ENCODE measurements around the gene GIPR. TPM values are rescaled to one million over a fixed set of nuclear protein-coding genes. Genes with fewer than 3 reads are reported as not detected.

Gene GIPR
- total and polyA plus RNA-seq, 2 of the 13 experiments (the other 11 are each of a cell fraction or from before 2014, with no cell fraction given): 0.15 to 1.2 TPM

GRCh38 chr19:45691516-45692186 is 23.6 kb downstream of the GIPR start, which contains the start of gene SNRPD2 (continued):
- TF ChIP-seq TEF (CRISPR knock-in tag; IDR thresholded peaks at IDR 0.05): no peak
- TF ChIP-seq ZBTB7A (CRISPR knock-in tag; IDR thresholded peaks at IDR 0.05): no peak
- TF ChIP-seq POLR2G (IDR thresholded peaks at IDR 0.05; ENCODE audit: low read depth, low read length): peak; percentile 92
- peak; percentile 42 for TF ChIP-seq YY1 (IDR thresholded peaks at IDR 0.05; ENCODE audit: insufficient read depth, insufficient replicate concordance, low read depth, low read length)
- no peak for TF ChIP-seq FOXJ3 (CRISPR knock-in tag; IDR thresholded peaks at IDR 0.05; ENCODE audit: borderline replicate concordance)
- no peak for TF ChIP-seq TFDP1 (CRISPR knock-in tag; IDR thresholded peaks at IDR 0.05; ENCODE audit: borderline replicate concordance)
- TF ChIP-seq SIN3B (IDR thresholded peaks at IDR 0.05; ENCODE audit: low read length): peak; percentile 89
- no peak for TF ChIP-seq MYPOP (CRISPR knock-in tag; IDR thresholded peaks at IDR 0.05)
- TF ChIP-seq KAT7 (CRISPR knock-in tag; IDR thresholded peaks at IDR 0.05; ENCODE audit: borderline replicate concordance): 0 out of 2 replicates have a peak, but pooled peaks have one; percentile 34
- TF ChIP-seq MYC (CRISPR knock-in tag; IDR thresholded peaks at IDR 0.05; ENCODE audit: borderline replicate concordance): peak; percentile 66; the same call in 1 of the 2 replicates
- TF ChIP-seq MZF1 (CRISPR knock-in tag; IDR thresholded peaks at IDR 0.05; ENCODE audit: borderline replicate concordance): no peak
- no peak for TF ChIP-seq ZNF282 (IDR thresholded peaks at IDR 0.05; ENCODE audit: partially characterized antibody)
- TF ChIP-seq ZNF180 (CRISPR knock-in tag; IDR thresholded peaks at IDR 0.05; ENCODE audit: borderline replicate concordance, low read depth): no peak
- TF ChIP-seq ZNF17 (CRISPR knock-in tag; IDR thresholded peaks at IDR 0.05): no peak
- 0 out of 2 replicates have a peak, but pooled peaks have one; percentile 25 for TF ChIP-seq RARG (CRISPR knock-in tag; IDR thresholded peaks at IDR 0.05; ENCODE audit: low read depth)
- 0 out of 2 replicates have a peak, but pooled peaks have one; percentile 29 for TF ChIP-seq HINFP (CRISPR knock-in tag; IDR thresholded peaks at IDR 0.05; ENCODE audit: low read depth)
- no peak for TF ChIP-seq ARID2 (CRISPR knock-in tag; IDR thresholded peaks at IDR 0.05; ENCODE audit: borderline replicate concordance)
- no peak for TF ChIP-seq ZNF710 (CRISPR knock-in tag; IDR thresholded peaks at IDR 0.05; ENCODE audit: borderline replicate concordance)
- TF ChIP-seq ZNF713 (CRISPR knock-in tag; IDR thresholded peaks at IDR 0.05): no peak
- TF ChIP-seq KLF15 (CRISPR knock-in tag; IDR thresholded peaks at IDR 0.05; ENCODE audit: borderline replicate concordance): no peak
- no peak for TF ChIP-seq NRL (CRISPR knock-in tag; IDR thresholded peaks at IDR 0.05; ENCODE audit: borderline replicate concordance)
- peak; percentile 26 for TF ChIP-seq CEBPG (CRISPR knock-in tag; IDR thresholded peaks at IDR 0.05)
- peak; percentile 51; the same call in 1 of the 2 replicates for TF ChIP-seq ZZZ3 (CRISPR knock-in tag; IDR thresholded peaks at IDR 0.05; ENCODE audit: borderline replicate concordance)
- TF ChIP-seq ZNF121 (CRISPR knock-in tag; IDR thresholded peaks at IDR 0.05): no peak
